Hypothalamus (tissue), 51 donors: ENCODE measurements around the gene CXCR6.

ENCODE experiments used
- DNase-seq, 51 donors: peaks; one replicate each; lab custom pipeline; 2025; lab: John Stamatoyannopoulos, UW

CXCR6 gene

GRCh38 chr3:45943207-45943846, at the start of gene CXCR6:
Gene CXCR6 (plus strand): TSS chr3:45943464. CDS start chr3:45946482, 3,018 bp downstream.
- DNase-seq, result no peak

DNA sequence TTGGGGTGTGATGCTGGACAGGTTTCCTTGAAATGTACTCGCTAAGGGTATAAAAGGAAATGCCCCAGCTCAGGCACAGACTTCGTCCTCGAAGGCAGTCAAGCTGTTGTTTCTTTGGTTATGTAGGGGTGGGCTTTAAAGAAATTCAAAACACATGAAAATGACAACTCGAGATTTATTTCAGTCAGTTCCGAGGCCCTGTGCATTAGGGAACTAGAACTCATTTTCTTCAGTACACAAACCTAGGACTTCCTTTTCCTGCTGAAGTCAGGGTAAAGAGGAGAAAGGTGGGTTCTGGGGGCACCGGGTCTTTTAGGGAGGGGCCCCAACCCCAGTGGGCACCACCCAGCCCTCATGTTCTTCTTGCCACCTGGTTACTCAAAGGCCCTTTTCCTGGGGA, 49.2 kb upstream of the CXCR6 start:
- no peak for DNase-seq

- no peak for DNase-seq
Measured at GRCh38 chr3:45895686-45896468, 47.4 kb upstream of the CXCR6 start.

DNA sequence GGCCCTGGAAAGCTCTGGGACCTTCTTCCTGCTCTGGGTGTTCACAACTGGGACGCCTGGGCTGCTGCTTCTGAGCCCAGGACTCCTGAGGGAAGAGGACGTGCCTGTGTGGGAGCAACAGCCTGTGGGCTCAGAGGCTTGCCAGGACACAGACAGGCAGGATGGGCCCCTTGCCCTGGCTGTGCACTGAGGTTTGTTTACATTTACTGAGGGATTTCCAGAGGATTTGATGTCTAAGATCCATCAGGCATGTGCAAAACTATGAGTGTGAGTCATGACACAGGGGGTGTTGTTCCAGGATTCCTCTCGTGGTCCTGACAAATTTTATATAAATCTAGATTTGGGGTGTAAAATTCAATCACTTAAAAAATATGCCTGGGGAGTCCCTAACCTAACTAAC, 46.3 kb upstream of the CXCR6 start:
- DNase-seq, result no peak

- no peak for DNase-seq
Measured at GRCh38 chr3:45904931-45905330, 38.3 kb upstream of the CXCR6 start.

DNA sequence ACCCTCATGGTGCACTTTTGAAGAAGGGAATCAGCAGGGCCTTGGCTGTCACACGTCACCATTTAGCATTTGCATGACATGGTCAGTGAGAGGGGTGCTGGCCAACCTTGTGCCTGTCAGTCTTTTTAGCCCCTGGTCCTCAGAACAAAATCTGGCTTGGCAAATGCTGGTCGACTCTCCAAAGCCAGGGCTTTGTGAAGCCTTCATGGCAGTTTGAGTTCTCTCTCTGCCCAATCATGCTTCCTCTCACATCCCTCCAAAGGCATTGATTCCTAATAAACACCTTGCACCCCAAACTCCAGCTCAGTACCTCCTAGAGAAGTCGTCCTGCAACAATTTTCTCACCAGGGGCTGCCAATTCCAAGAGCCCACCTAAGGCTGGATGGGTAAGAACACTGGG, 37.5 kb upstream of the CXCR6 start:
- no peak for DNase-seq

- DNase-seq, result no peak
Measured at GRCh38 chr3:45906681-45907407, 36.4 kb upstream of the CXCR6 start.

- DNase-seq, result no peak
Measured at GRCh38 chr3:45907769-45908705, 35.2 kb upstream of the CXCR6 start.

DNA sequence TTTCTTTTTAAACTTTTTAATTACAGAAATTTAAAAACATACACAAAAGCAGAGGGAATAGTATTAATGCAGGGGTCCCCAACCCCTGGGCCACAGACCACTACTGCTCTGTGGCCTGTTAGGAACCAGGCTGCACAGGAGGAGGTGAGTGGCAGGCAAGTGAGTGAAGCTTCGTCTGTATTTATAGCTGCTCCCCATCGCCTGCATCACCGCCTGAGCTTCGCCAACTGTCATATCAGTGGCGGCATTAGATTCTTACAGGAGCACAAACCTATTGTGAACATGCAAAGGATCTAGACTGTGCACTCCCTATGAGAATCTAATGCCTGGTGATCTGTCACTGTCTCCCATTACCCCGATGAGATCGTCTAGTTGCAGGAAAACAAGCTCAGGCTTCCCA, 34.5 kb upstream of the CXCR6 start:
- no peak for DNase-seq

- no peak for DNase-seq
Measured at GRCh38 chr3:45909542-45909941, 33.7 kb upstream of the CXCR6 start.

DNA sequence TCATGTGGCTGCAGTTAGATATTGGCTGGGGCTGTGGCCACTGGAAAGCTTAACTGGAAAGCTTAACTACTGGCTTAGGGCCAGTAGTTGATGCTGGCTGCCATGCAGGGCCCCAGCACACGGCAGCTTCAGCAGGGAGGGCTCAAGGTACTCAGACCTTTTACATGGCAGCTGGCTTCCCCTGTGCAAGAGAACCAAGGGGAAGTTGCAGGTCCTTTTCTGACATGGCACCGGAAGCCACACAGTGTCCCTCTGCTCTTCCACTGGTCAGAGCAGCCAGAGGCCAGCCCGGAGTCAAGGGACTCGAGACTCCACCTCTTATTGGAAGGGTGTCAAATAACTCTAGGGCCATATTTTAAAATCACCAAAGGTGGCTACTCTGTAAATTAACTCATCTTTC, 32.4 kb upstream of the CXCR6 start:
- no peak for DNase-seq

DNA sequence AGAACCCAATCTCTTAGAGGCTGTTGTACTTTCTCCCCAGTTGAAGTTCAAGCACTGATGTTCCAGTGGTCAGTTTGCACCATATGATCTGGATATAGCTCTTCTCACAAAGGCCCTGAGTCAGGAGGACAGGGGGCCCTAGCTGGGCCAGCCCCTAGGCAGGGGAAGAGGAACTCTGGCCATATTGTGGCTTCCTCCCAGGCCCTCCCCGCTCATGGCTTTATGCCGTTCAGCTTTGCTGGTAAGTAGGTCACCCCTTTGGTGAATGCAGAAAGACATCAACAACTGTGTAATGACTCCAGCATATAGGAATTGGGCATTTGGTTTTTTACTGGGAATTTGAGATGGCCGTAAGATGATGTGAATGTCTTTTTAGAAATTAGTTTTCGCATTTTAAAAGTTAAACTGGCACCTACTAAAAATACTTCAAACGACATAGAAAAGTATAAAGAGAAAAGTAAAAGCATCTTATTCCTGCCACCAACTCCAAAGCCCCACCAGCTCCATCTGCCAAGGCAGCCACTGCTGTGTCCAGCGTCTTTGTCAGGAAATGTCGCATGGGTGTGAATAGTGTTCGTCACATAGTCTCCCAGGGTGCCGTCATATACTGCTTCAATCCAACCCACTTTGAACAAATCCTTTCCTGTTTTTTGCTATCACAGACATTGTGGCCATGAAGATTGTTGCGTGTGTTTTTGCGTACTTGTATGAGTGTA, 31.6 kb upstream of the CXCR6 start:
- DNase-seq, result no peak

- DNase-seq, result no peak
Measured at GRCh38 chr3:45912435-45912834, 30.8 kb upstream of the CXCR6 start.

GRCh38 chr3:45914362-45915058, 28.8 kb upstream of the CXCR6 start:
- DNase-seq, result no peak

DNA sequence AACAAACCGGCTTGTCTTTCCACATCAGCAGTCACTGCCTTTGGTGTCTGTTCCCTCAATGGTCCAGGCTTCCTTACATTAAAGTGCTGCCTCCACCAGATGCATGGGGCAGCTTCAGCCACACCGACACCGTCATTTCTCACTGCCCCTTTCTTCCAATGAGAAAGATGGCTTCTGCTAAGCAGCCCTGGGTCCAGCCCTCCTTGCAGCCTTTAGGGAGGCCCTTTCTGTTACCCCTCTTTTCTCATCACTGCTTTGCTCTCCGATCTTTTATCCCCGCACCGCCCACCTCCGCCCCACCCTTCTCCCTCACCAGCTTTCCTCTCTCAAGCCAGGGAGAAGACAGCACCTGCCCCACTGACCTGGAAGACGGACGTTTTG, 28.2 kb upstream of the CXCR6 start:
- no peak for DNase-seq

- no peak for DNase-seq
Measured at GRCh38 chr3:45915518-45916231, 27.6 kb upstream of the CXCR6 start.

DNA sequence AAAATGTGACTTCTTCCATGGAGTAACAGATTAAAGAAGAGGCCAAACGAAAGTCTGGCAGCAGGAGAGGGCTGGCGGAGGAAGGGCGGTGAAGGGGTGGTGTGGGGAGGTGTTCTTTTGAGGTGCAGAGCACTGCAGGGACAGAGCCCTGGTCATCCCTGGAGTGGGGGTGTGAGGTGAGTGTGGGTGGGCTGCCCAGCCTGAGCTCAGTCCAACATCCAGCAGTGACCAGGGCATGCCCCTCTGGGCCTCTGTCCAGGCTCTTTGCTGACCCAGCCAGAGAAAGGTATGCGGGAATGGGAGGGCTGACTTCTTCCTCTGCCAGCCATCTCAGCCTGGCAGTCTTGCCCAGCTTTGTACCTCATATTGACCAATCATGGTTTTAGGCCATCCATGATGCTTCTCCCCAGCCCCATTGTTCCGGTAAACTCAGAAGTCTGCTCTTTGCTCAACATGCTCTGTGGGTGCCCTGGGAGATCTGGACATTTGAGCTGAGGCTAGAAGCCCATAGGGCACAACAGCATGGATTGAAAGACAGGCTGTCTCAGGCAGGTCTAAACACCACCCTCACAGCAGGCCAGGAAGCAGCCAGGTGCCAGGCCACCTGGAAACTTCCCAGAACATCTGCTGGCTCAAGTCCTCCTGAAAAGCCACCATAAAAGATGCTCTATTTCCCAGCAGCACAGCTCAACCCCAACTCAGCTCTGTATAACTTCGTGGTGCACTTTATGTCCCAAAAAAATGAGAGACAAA, 25.9 kb upstream of the CXCR6 start:
- DNase-seq, result no peak
